K562 (cell line): ENCODE data around the gene FBXW11. TPM values are rescaled to one million over a fixed set of nuclear protein-coding genes. Genes with fewer than 3 reads are reported as not detected.

ENCODE experiments used
- ATAC-seq: fragments of 200-7000 bp; cut with Tn5 transposase; 3 replicates; pipeline ENCODE4 v1.9.1; 2020; ENCODE audit warnings: moderate library complexity
- BruUV-seq: library from RNA; stranded (reverse); fragments of 400-500 nt; replicated peaks from 2 replicates; lab custom pipeline; 2021; lab: Mats Ljungman, UMichigan
- CTCF ChIA-PET: fragments of 300-600 bp; formaldehyde crosslinking; extraction: SDS; loops from one replicate; lab custom pipeline; 2021; ENCODE audit warnings: low intra/inter-chr PET ratio; lab: Yijun Ruan, JAX
- POLR2A ChIA-PET: fragments of 300-600, 350-650 bp; sonication (Branson Sonifier 250); formaldehyde crosslinking; extraction: SDS; loops from one replicate; lab custom pipeline; 2021; ENCODE audit warnings: antibody characterized with exemption, inconsistent platforms; lab: Yijun Ruan, JAX
- DNase-seq, 4 experiments: peaks; one replicate each; pipeline versions ENCODE4 v3.0.0 to v3.0.0-alpha.2; 2011 to 2018; ENCODE audit warnings: low spot score in 3 of 4, mixed read lengths in 3 of 4; ENCODE audit errors: extremely low read depth in 1 of 4
- FAIRE-seq: peaks from 2 replicates; lab custom pipeline; 2011; peaks lifted over from hg19 to GRCh38; lab: Jason Lieb, UNC
- H2AFZ ChIP-seq: 2 replicates; pipeline ENCODE4 v1.6.0; 2011; ENCODE audit warnings: low read depth, low read length, control low read depth, inconsistent platforms
- H3K27ac ChIP-seq: fragments of 200-600 bp; 3 replicates; pipeline ENCODE4 v1.8.0; 2011; ENCODE audit warnings: low read depth, mild to moderate bottlenecking, control low read depth, inconsistent platforms, low read length, moderate library complexity, mixed read lengths; ENCODE audit errors: extremely low read depth
- H3K27me3 ChIP-seq, 2 experiments: fragments of 300-600 bp in 1 of 2; 2 replicates in 1 of 2; 3 replicates in 1 of 2; pipeline versions ENCODE4 v1.6.0 to v1.8.0; 2011; ENCODE audit warnings: inconsistent platforms in 2 of 2, low read length in 2 of 2, mild to moderate bottlenecking in 1 of 2, mixed read lengths in 1 of 2, moderate library complexity in 1 of 2; ENCODE audit not compliant: control insufficient read depth in 2 of 2, insufficient read depth in 2 of 2
- H3K36me3 ChIP-seq: fragments of 300-600 bp; 3 replicates; pipeline ENCODE4 v1.8.0; 2011; ENCODE audit warnings: mild to moderate bottlenecking, low read length, inconsistent platforms; ENCODE audit not compliant: control insufficient read depth, insufficient read depth
- H3K4me1 ChIP-seq, 2 experiments: fragments of 200-600 bp in 1 of 2; replicated peaks in 1 of 2; 2 replicates in 1 of 2; 3 replicates in 1 of 2; pipeline versions ENCODE4 v1.5.1 to v1.8.0; 2011; ENCODE audit warnings: inconsistent platforms in 2 of 2, low read length in 2 of 2, mild to moderate bottlenecking in 1 of 2, mixed read lengths in 1 of 2, moderate library complexity in 1 of 2; ENCODE audit not compliant: control insufficient read depth in 2 of 2, insufficient read depth in 2 of 2
- H3K4me2 ChIP-seq: 2 replicates; pipeline ENCODE4 v1.6.1; 2011; ENCODE audit warnings: low read length, control low read depth, inconsistent platforms, mixed read lengths; ENCODE audit not compliant: insufficient read depth
- H3K4me3 ChIP-seq: fragments of 200-600 bp; sonication (generic), shearing (Covaris generic); 2 replicates; pipeline ENCODE4 v1.5.1; 2016; ENCODE audit warnings: control low read depth, inconsistent platforms
- H3K79me2 ChIP-seq: fragments of 200-600 bp; 3 replicates; pipeline ENCODE4 v1.8.0; 2011; ENCODE audit warnings: low read length, inconsistent platforms; ENCODE audit not compliant: control insufficient read depth, insufficient read depth
- H3K9ac ChIP-seq, 2 experiments: 2 replicates each; pipeline versions ENCODE4 v1.6.0 to v1.6.1; 2011; ENCODE audit warnings: low read depth in 2 of 2, low read length in 2 of 2, control low read depth in 1 of 2, inconsistent platforms in 1 of 2, mild to moderate bottlenecking in 1 of 2, mixed read lengths in 1 of 2; ENCODE audit not compliant: insufficient read depth in 1 of 2
- H3K9me1 ChIP-seq: one replicate; pipeline ENCODE4 v1.6.0; 2011; ENCODE audit warnings: inconsistent platforms, mild to moderate bottlenecking, low read length, moderate library complexity; ENCODE audit not compliant: control insufficient read depth, insufficient read depth
- H3K9me3 ChIP-seq: replicated peaks from 2 replicates; pipeline ENCODE4 v1.5.1; 2011; ENCODE audit warnings: low read depth, low read length, inconsistent platforms; ENCODE audit not compliant: control insufficient read depth, insufficient read depth
- H4K20me1 ChIP-seq: replicated peaks from 2 replicates; pipeline ENCODE4 v1.6.1; 2011; ENCODE audit warnings: low read length, inconsistent platforms, mixed read lengths; ENCODE audit not compliant: control insufficient read depth, insufficient read depth
- C11orf30 ChIP-seq: fragments of 450-650 bp; IDR thresholded peaks from 2 replicates; pipeline ENCODE4 v1.6.1; 2016; ENCODE audit warnings: low read depth, mild to moderate bottlenecking
- CREB5 ChIP-seq: fragments of 250-450 bp; sonication (Bioruptor Pico); IDR thresholded peaks from 2 replicates; pipeline ENCODE4 v1.5.0; 2020; ENCODE audit warnings: mild to moderate bottlenecking
- MAFF ChIP-seq: IDR thresholded peaks from 2 replicates; pipeline ENCODE4 v1.6.1; 2012; ENCODE audit warnings: low read length, improper control_type of control experiment
- MAFG ChIP-seq: fragments of 450-650 bp; conservative IDR thresholded peaks from 2 replicates; pipeline ENCODE4 v1.6.1; 2016; ENCODE audit warnings: missing genetic modification characterization, missing compliant biosample characterization
- MBD1 ChIP-seq: fragments of 250-450 bp; sonication (Bioruptor Pico); IDR thresholded peaks from 2 replicates; pipeline ENCODE4 v1.8.0; 2022; ENCODE audit warnings: inconsistent platforms
- POU5F1 ChIP-seq: fragments of 150-350 bp; IDR thresholded peaks from 2 replicates; pipeline ENCODE4 v1.6.1; 2014; ENCODE audit warnings: borderline replicate concordance, low read length, low read depth, mild to moderate bottlenecking; ENCODE audit not compliant: partially characterized antibody
- PRPF4 ChIP-seq: fragments of 200-400 bp; formaldehyde crosslinking; IDR thresholded peaks from one replicate; pipeline ENCODE4 v1.6.1; 2017; ENCODE audit warnings: low read length, low read depth, mild to moderate bottlenecking; ENCODE audit not compliant: insufficient read depth, poor library complexity, severe bottlenecking
- RFX7 ChIP-seq: fragments of 250-450 bp; sonication (Bioruptor Pico); IDR thresholded peaks from 2 replicates; pipeline ENCODE4 v1.5.1; 2021; ENCODE audit warnings: mild to moderate bottlenecking
- SMARCA4 ChIP-seq: fragments of 450-650 bp; IDR thresholded peaks from 2 replicates; pipeline ENCODE4 v1.6.1; 2016
- ZNF316 ChIP-seq: fragments of 450-650 bp; IDR thresholded peaks from 2 replicates; pipeline ENCODE4 v1.6.1; 2016
- ZNF431 ChIP-seq: sonication (generic); formaldehyde crosslinking; IDR thresholded peaks from 2 replicates; pipeline ENCODE4 v1.8.0; 2022; ENCODE audit warnings: mild to moderate bottlenecking, missing genetic modification reagents
- ZNF785 ChIP-seq: fragments of 250-450 bp; sonication (Bioruptor Pico); IDR thresholded peaks from 2 replicates; pipeline ENCODE4 v1.4.0; 2020; ENCODE audit warnings: mild to moderate bottlenecking
- WGBS: fragments of 100-300 bp; shearing (Covaris generic); methylation state at CpG from one replicate; pipeline ENCODE4 v1.1.6; 2016; ENCODE audit warnings: low coverage, mixed read lengths; ENCODE audit not compliant: insufficient coverage; ENCODE audit errors: missing lambda C conversion rate; 5-methylcytosine and 5-hydroxymethylcytosine counted together
- in situ Hi-C: fragments of 300-500 bp; cut with MboI; formaldehyde crosslinking; loops from 4 replicates; pipeline ENCODE4 v1.15.0; 2018; ENCODE audit warnings: inconsistent platforms, mixed read lengths
- intact Hi-C: fragments of 100-400 bp; cut with micrococcal nuclease; formaldehyde crosslinking; loops from 2 replicates; pipeline ENCODE4 v1.14.2; 2022
- polyA plus RNA-seq, 8 experiments: library from polyadenylated mRNA; depleted of rRNA in 4 of 8; stranded (reverse) in 5 of 8; unstranded in 3 of 8; fragments of >200 nt; fragmentation: Nextera tagmentation in 2 of 8; fragmentation: Illumina TruSeq in 1 of 8; extraction: Ambion mirVana in 2 of 8; extraction: Trizol in 1 of 8; gene quantifications; 2 replicates each; pipeline versions ENCODE4 v1.2.1 to v1.2.3, GENCODE V29; 2011 to 2014; ENCODE audit warnings: inconsistent platforms in 1 of 8, missing spikeins in 1 of 8
- total RNA-seq, 7 experiments: library from RNA; depleted of rRNA in 6 of 7; stranded (reverse); fragments of >200 nt in 6 of 7; fragmentation: Illumina TruSeq in 2 of 7; extraction: Trizol in 2 of 7; gene quantifications; 2 replicates each; pipeline versions ENCODE4 v1.2.1 to v1.2.3, GENCODE V29; 2011 to 2021; ENCODE audit warnings: low replicate concordance in 1 of 7

Gene FBXW11
- total and polyA plus RNA-seq, 9 of the 15 experiments (the other 6 are each of a cell fraction or from before 2014, with no cell fraction given) = 3.0 to 28.6 (median 23.6) TPM

GRCh38 chr5:171963416-171963815 is 43.0 kb downstream of the FBXW11 start:
- ATAC-seq (no peak), DNase-seq (no peak), FAIRE-seq (no peak)
- intact Hi-C loops (no loop called here), in situ Hi-C loops (no loop called here)
- Histone ChIP-seq H3K4me3 (no peak overlapping the region), H3K4me2 (no peak overlapping the region), H3K36me3 (no peaks in the 10 kb centered on the region), H3K4me1 (no peaks in the 10 kb centered on the region; a peak in 1 of 5 replicates), H3K9me3 (no peaks in the 10 kb centered on the region), H3K9me1 (no peaks in the 10 kb centered on the region), H3K27me3 (no peaks in the 10 kb centered on the region), H2AFZ (no peak overlapping the region), H4K20me1 (no peaks in the 10 kb centered on the region), H3K79me2 (peaks cover 55% of the 10 kb centered on the region), H3K9ac (no peak overlapping the region), H3K27ac (no peak overlapping the region)
- WGBS = 49% methylated on average over 2 of the region's 2 CpGs
- ChIA-PET CTCF (no interaction called here), POLR2A (interaction anchor here (0.6 kb wide), 1 partner anchor 42 kb away, joined by 3 read pairs; no protein-coding TSS in a partner anchor)
- no TSS peak for BruUV-seq
- TF ChIP-seq POU5F1 (no peak), SMARCA4 (no peak), ZNF316 (peak; percentile 87), MBD1 (CRISPR knock-in tag) (no peak), C11orf30 (peak; percentile 79), MAFG (peak; percentile 61), RFX7 (CRISPR knock-in tag) (no peak), MAFF (peak; percentile 14; the same call in 1 of the 2 replicates), ZNF785 (CRISPR knock-in tag) (no peak), PRPF4 (no peak), ZNF431 (CRISPR knock-in tag) (no peak), CREB5 (CRISPR knock-in tag) (no peak)
